A673 (cell line): ENCODE data around the gene ADAMTS12. TPM values are rescaled to one million over a fixed set of nuclear protein-coding genes. Genes with fewer than 3 reads are reported as not detected.

Experiments used
- BruUV-seq: library from RNA; stranded (reverse); fragments of 400-500 nt; replicated peaks from 2 replicates; lab custom pipeline; 2021; lab: Mats Ljungman, UMichigan
- CTCF ChIA-PET: fragments of 300-600 bp; sonication (Branson Sonifier 250); formaldehyde crosslinking; loops from one replicate; lab custom pipeline; 2022; ENCODE audit warnings: antibody characterized with exemption; lab: Charles Lee
- POLR2A ChIA-PET: fragments of 300-600 bp; sonication (Branson Sonifier 250); formaldehyde crosslinking; loops from one replicate; lab custom pipeline; 2022; ENCODE audit warnings: antibody characterized with exemption; ENCODE audit not compliant: low non-redundant PET; lab: Charles Lee
- DNase-seq: peaks from one replicate; pipeline ENCODE4 v3.0.0-alpha.2; 2015; ENCODE audit warnings: low spot score
- H3K27ac ChIP-seq: fragments of 200-600 bp; sonication (generic); 2 replicates; pipeline ENCODE4 v1.5.1; 2016; ENCODE audit warnings: mixed run types, low read depth, mild to moderate bottlenecking, mixed read lengths, antibody characterized with exemption, low read length; ENCODE audit not compliant: poor library complexity, severe bottlenecking
- H3K27me3 ChIP-seq: fragments of 200-600 bp; sonication (generic); replicated peaks from 2 replicates; pipeline ENCODE4 v1.6.1; 2017; ENCODE audit warnings: mixed run types, low read depth, mild to moderate bottlenecking, mixed read lengths, antibody characterized with exemption, low read length; ENCODE audit not compliant: insufficient read depth, poor library complexity
- H3K36me3 ChIP-seq: fragments of 200-600 bp; sonication (generic); 2 replicates; pipeline ENCODE4 v1.6.1; 2016; ENCODE audit warnings: mixed run types, mild to moderate bottlenecking, mixed read lengths, antibody characterized with exemption, low read length; ENCODE audit not compliant: insufficient read depth, poor library complexity, severe bottlenecking
- H3K4me1 ChIP-seq: fragments of 200-600 bp; sonication (generic); 2 replicates; pipeline ENCODE4 v1.6.1; 2017; ENCODE audit warnings: mixed run types, mild to moderate bottlenecking, mixed read lengths, antibody characterized with exemption, low read length; ENCODE audit not compliant: insufficient read depth, poor library complexity, severe bottlenecking
- H3K4me3 ChIP-seq: fragments of 200-600 bp; sonication (generic); 2 replicates; pipeline ENCODE4 v1.5.1; 2016; ENCODE audit warnings: low read depth, mixed run types, mild to moderate bottlenecking, mixed read lengths, low read length; ENCODE audit not compliant: poor library complexity, severe bottlenecking
- H3K9me3 ChIP-seq: fragments of 200-600 bp; sonication (generic); 2 replicates; pipeline ENCODE4 v1.6.1; 2016; ENCODE audit warnings: mixed run types, low read depth, mild to moderate bottlenecking, mixed read lengths, antibody characterized with exemption, low read length; ENCODE audit not compliant: poor library complexity, severe bottlenecking
- CTCF ChIP-seq: fragments of 300-800, 200-600 bp; sonication (generic); conservative IDR thresholded peaks from 2 replicates; pipeline ENCODE4 v1.5.1; 2017; ENCODE audit warnings: low read depth, mild to moderate bottlenecking, antibody characterized with exemption, low read length, moderate library complexity, mixed read lengths
- EZH2 ChIP-seq: fragments of 200-600 bp; sonication (generic); IDR thresholded peaks from 2 replicates; pipeline ENCODE4 v1.6.1; 2017; ENCODE audit warnings: borderline replicate concordance, low read depth, mild to moderate bottlenecking, mixed read lengths, antibody characterized with exemption, low read length; ENCODE audit not compliant: poor library complexity, severe bottlenecking
- intact Hi-C: fragments of 100-400 bp; cut with micrococcal nuclease; formaldehyde crosslinking; loops from one replicate; pipeline ENCODE4 v1.10.0; 2022; ENCODE audit not compliant: unreplicated experiment
- total RNA-seq: library from RNA; stranded (reverse); gene quantifications from 2 replicates; pipeline ENCODE4 v1.2.3, GENCODE V29; 2021

Gene ADAMTS12
- total RNA-seq, 1 experiment from 2014 or later = 0.84 TPM

DNA sequence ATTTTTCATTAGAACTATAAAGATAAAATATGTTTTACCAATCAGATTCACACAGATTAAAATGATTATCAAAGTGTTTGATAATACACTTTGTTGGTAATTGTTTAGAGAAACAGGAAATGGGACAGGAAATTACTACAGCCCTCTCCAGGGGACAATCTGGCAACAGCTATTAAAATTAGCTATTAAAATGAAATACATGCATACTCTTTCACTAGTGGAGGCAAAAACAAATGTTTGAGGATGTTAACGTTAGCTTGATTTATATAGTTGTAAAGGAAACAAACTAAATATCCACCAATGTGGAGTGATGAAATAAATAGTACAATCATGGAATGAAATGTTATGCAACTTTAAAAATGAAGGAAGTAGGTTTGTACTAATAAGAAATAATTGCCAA is 397.3 kb downstream of the ADAMTS12 start:
- intact Hi-C loops = loop anchor here (5.0 kb wide), 1 partner anchor 183 kb away; no protein-coding TSS in a partner anchor
- no TSS peak for BruUV-seq
- Histone ChIP-seq H3K27ac (peak overlapping the region; percentile 57), H3K36me3 (no peaks in the 10 kb centered on the region), H3K27me3 (no peaks in the 10 kb centered on the region), H3K4me3 (no peak overlapping the region), H3K4me1 (peaks cover 48% of the 10 kb centered on the region), H3K9me3 (no peaks in the 10 kb centered on the region)
- TF ChIP-seq CTCF (no peak), EZH2 (no peak)
- DNase-seq = peak; percentile 92
- CTCF ChIA-PET = interaction anchor here (0.6 kb wide), 1 partner anchor 441 kb away, joined by 3 read pairs; no protein-coding TSS in a partner anchor
- POLR2A ChIA-PET = interaction anchor here (0.7 to 0.9 kb wide), 2 partner anchors 338 to 518 kb away, joined by 3 to 4 read pairs; no protein-coding TSS in a partner anchor

GRCh38 chr5:33491941-33492340 is 399.8 kb downstream of the ADAMTS12 start:
- POLR2A ChIA-PET = no interaction called here
- no TSS peak for BruUV-seq

DNA sequence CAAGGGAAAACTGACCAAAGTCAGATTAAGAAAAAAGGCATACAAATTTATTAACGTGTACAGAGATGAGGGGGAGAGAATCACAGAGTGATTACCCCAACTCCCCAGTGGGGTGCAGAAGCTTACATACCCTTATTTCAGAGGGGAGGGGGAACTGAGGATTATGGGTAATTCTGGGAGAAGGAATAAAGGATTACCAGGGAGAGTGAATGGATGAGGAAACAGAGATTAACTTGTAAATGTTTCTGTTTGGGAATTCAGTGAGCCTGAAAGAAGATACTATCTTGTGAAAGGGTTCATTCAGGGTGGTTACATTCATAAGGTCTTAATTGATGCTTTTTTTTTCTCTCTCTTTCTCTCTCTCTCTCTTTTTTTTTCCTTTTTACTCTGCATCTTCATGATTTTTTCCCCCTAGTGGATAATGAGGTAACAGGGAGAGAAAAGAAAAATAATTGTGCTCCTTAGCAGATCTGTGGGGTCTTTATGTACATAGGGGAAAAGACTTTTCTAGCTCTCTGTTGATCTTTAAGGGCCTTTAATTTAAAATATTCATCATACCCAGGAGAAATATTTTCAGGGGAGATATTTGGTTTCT is 401.6 kb downstream of the ADAMTS12 start:
- no TSS peak for BruUV-seq
- POLR2A ChIA-PET = no interaction called here

More at GRCh38 chr5:33491941-33492340, 399.8 kb downstream of the ADAMTS12 start:
- Histone ChIP-seq H3K27ac (no peak overlapping the region), H3K4me3 (no peak overlapping the region), H3K36me3 (no peaks in the 10 kb centered on the region), H3K9me3 (no peaks in the 10 kb centered on the region), H3K27me3 (no peaks in the 10 kb centered on the region), H3K4me1 (peaks cover 48% of the 10 kb centered on the region)
- TF ChIP-seq EZH2 (no peak), CTCF (no peak)
- peak; percentile 22 for DNase-seq
- CTCF ChIA-PET = no interaction called here
- intact Hi-C loops = loop anchor here (5.0 kb wide), 1 partner anchor 185 kb away; no protein-coding TSS in a partner anchor

More for the DNA sequence above, 401.6 kb downstream of the ADAMTS12 start:
- no peaks in the 10 kb centered on the region for H3K27me3 ChIP-seq
- CTCF ChIA-PET = no interaction called here
- H3K36me3 ChIP-seq = no peaks in the 10 kb centered on the region
- no peaks in the 10 kb centered on the region for H3K9me3 ChIP-seq
- intact Hi-C loops = loop anchor here (5.0 kb wide), 1 partner anchor 187 kb away; no protein-coding TSS in a partner anchor
- H3K4me3 ChIP-seq = no peak overlapping the region
- H3K4me1 ChIP-seq = peaks cover 37% of the 10 kb centered on the region
- no peak overlapping the region for H3K27ac ChIP-seq
- TF ChIP-seq CTCF (peak; percentile 48; the same call in 1 of the 2 replicates), EZH2 (no peak)
- peak; percentile 65 for DNase-seq
